GM23338 (cell line): Measurements from ENCODE around the gene LYL1. TPM values are rescaled to one million over a fixed set of nuclear protein-coding genes. Genes with fewer than 3 reads are reported as not detected.

Experiments used
- ATAC-seq: fragments of 200-7000 bp; cut with Tn5 transposase; 3 replicates; pipeline ENCODE4 v1.9.1; 2020
- DNase-seq: peaks from one replicate; pipeline ENCODE4 v3.0.0-alpha.2; 2015; ENCODE audit warnings: low spot score
- H2AFZ ChIP-seq: fragments of 200-600 bp; sonication (generic); 2 replicates; pipeline ENCODE4 v1.8.0; 2016; ENCODE audit warnings: antibody characterized with exemption, mild to moderate bottlenecking, moderate library complexity
- H3F3A ChIP-seq: fragments of 200-600 bp; sonication (generic); replicated peaks from 2 replicates; pipeline ENCODE4 v1.8.0; 2017; ENCODE audit warnings: antibody characterized with exemption, mixed run types, low read depth
- H3K27ac ChIP-seq: fragments of 200-600 bp; sonication (generic); 2 replicates; pipeline ENCODE4 v1.6.1; 2016; ENCODE audit warnings: low read depth
- H3K27me3 ChIP-seq: fragments of 200-600 bp; sonication (generic); 2 replicates; pipeline ENCODE4 v1.8.0; 2016; ENCODE audit warnings: mild to moderate bottlenecking, mixed run types, moderate library complexity; ENCODE audit not compliant: insufficient read depth
- H3K36me3 ChIP-seq: fragments of 200-600 bp; sonication (generic); 2 replicates; pipeline ENCODE4 v1.8.0; 2016; ENCODE audit warnings: mild to moderate bottlenecking; ENCODE audit not compliant: insufficient read depth
- H3K4me1 ChIP-seq: fragments of 200-600 bp; sonication (generic); 2 replicates; pipeline ENCODE4 v1.8.0; 2016; ENCODE audit warnings: mild to moderate bottlenecking, moderate library complexity; ENCODE audit not compliant: insufficient read depth
- H3K4me2 ChIP-seq: fragments of 200-600 bp; sonication (generic); 2 replicates; pipeline ENCODE4 v1.7.1; 2017; ENCODE audit warnings: mixed run types
- H3K4me3 ChIP-seq: fragments of 200-600 bp; sonication (generic); 2 replicates; pipeline ENCODE4 v1.6.1; 2016; ENCODE audit warnings: mixed run types
- H3K79me2 ChIP-seq: fragments of 200-600 bp; sonication (generic); replicated peaks from 2 replicates; pipeline ENCODE4 v1.8.0; 2017; ENCODE audit warnings: mild to moderate bottlenecking; ENCODE audit not compliant: insufficient read depth
- H3K9me2 ChIP-seq: fragments of 200-600 bp; sonication (generic); 2 replicates; pipeline ENCODE4 v1.8.0; 2017; ENCODE audit not compliant: insufficient read depth
- H4K20me1 ChIP-seq: fragments of 200-600 bp; sonication (generic); replicated peaks from 2 replicates; pipeline ENCODE4 v1.8.0; 2017; ENCODE audit warnings: mild to moderate bottlenecking; ENCODE audit not compliant: insufficient read depth
- H3K27ac Mint-ChIP-seq: 2 replicates; pipeline ENCODE4 v1.8.0; 2020; ENCODE audit warnings: inconsistent platforms, mild to moderate bottlenecking, moderate library complexity, mixed read lengths
- H3K27me3 Mint-ChIP-seq: 3 replicates; pipeline ENCODE4 v1.8.0; 2022; ENCODE audit warnings: low read depth, mild to moderate bottlenecking, moderate library complexity, mixed read lengths, inconsistent platforms; ENCODE audit not compliant: insufficient read depth, poor library complexity
- H3K36me3 Mint-ChIP-seq: 3 replicates; pipeline ENCODE4 v1.8.0; 2021; ENCODE audit warnings: low read depth, mild to moderate bottlenecking, inconsistent platforms, moderate library complexity, mixed read lengths
- H3K4me1 Mint-ChIP-seq: 3 replicates; pipeline ENCODE4 v1.8.0; 2020; ENCODE audit warnings: mild to moderate bottlenecking, inconsistent platforms, mixed read lengths
- H3K4me3 Mint-ChIP-seq: 3 replicates; pipeline ENCODE4 v1.8.0; 2021; ENCODE audit warnings: moderate library complexity, mild to moderate bottlenecking, inconsistent platforms, mixed read lengths
- H3K9me3 Mint-ChIP-seq: 3 replicates; pipeline ENCODE4 v1.8.0; 2020; ENCODE audit warnings: moderate library complexity, mild to moderate bottlenecking, inconsistent platforms, mixed read lengths
- CREB1 ChIP-seq: fragments of 250-450 bp; sonication (Bioruptor Pico); IDR thresholded peaks from 2 replicates; pipeline ENCODE4 v1.5.0; 2020; ENCODE audit warnings: low read depth, mild to moderate bottlenecking, moderate library complexity
- CTCF ChIP-seq, 2 experiments: fragments of 200-600 bp in 1 of 2; sonication (generic) in 1 of 2; conservative IDR thresholded peaks; 2 replicates each; pipeline versions ENCODE4 v1.5.1 to v1.6.1; 2016 to 2017; ENCODE audit warnings: antibody characterized with exemption in 2 of 2, low read depth in 2 of 2, mild to moderate bottlenecking in 2 of 2, moderate library complexity in 1 of 2
- ETS1 ChIP-seq: IDR thresholded peaks from 2 replicates; pipeline ENCODE4 v1.6.1; 2016; ENCODE audit warnings: antibody characterized with exemption
- EZH2 ChIP-seq: fragments of 200-600 bp; sonication (generic); IDR thresholded peaks from one replicate; pipeline ENCODE4 v1.8.0; 2017; ENCODE audit warnings: antibody characterized with exemption, mild to moderate bottlenecking, low read depth; ENCODE audit not compliant: unreplicated experiment
- EZH2phosphoT487 ChIP-seq: fragments of 200-600 bp; sonication (generic); IDR thresholded peaks from one replicate; pipeline ENCODE4 v1.8.1; 2018; ENCODE audit warnings: antibody characterized with exemption; ENCODE audit not compliant: unreplicated experiment
- JUNB ChIP-seq: IDR thresholded peaks from one replicate; pipeline ENCODE4 v1.6.1; 2016; ENCODE audit warnings: antibody characterized with exemption; ENCODE audit not compliant: unreplicated experiment
- NANOG ChIP-seq: IDR thresholded peaks from 2 replicates; pipeline ENCODE4 v1.6.1; 2016; ENCODE audit warnings: antibody characterized with exemption, borderline replicate concordance
- POLR2AphosphoS5 ChIP-seq: IDR thresholded peaks from 2 replicates; pipeline ENCODE4 v1.6.1; 2016; ENCODE audit warnings: antibody characterized with exemption, low read depth
- REST ChIP-seq: IDR thresholded peaks from one replicate; pipeline ENCODE4 v1.6.1; 2018; ENCODE audit warnings: antibody characterized with exemption; ENCODE audit not compliant: unreplicated experiment
- STAT1 ChIP-seq: IDR thresholded peaks from one replicate; pipeline ENCODE4 v1.6.1; 2016; ENCODE audit warnings: antibody characterized with exemption; ENCODE audit not compliant: unreplicated experiment
- ZNF114 ChIP-seq: fragments of 250-450 bp; sonication (Bioruptor Pico); IDR thresholded peaks from 2 replicates; pipeline ENCODE4 v1.5.0; 2020; ENCODE audit warnings: mild to moderate bottlenecking, moderate library complexity
- ZNF331 ChIP-seq: fragments of 250-450 bp; sonication (Bioruptor Pico); IDR thresholded peaks from 2 replicates; pipeline ENCODE4 v1.5.0; 2020; ENCODE audit warnings: low read depth, mild to moderate bottlenecking, moderate library complexity
- ZNF462 ChIP-seq: fragments of 250-450 bp; sonication (Bioruptor Pico); IDR thresholded peaks from 2 replicates; pipeline ENCODE4 v1.5.0; 2020; ENCODE audit warnings: mild to moderate bottlenecking, moderate library complexity
- polyA plus RNA-seq: library from polyadenylated mRNA; unstranded; fragments of >200 nt; fragmentation: Nextera tagmentation; extraction: Ambion mirVana; gene quantifications from 2 replicates; pipeline ENCODE4 v1.2.1, GENCODE V29; 2016
- total RNA-seq: library from RNA; depleted of rRNA; stranded (reverse); fragments of >200 nt; shearing (Covaris generic); gene quantifications from 2 replicates; pipeline ENCODE4 v1.2.3, GENCODE V29; 2014

Gene LYL1
- total and polyA plus RNA-seq, 2 experiments from 2014 or later: 1.2 to 2.2 TPM

- Histone ChIP-seq H3K27ac (peak overlapping the region; percentile 100), H3F3A (peaks cover 26% of the 10 kb centered on the region), H3K4me1 (peaks cover 7% of the 10 kb centered on the region), H3K79me2 (peaks cover 44% of the 10 kb centered on the region), H3K36me3 (peaks cover 7% of the 10 kb centered on the region; the same call in 1 of the 2 replicates), H2AFZ (no peak overlapping the region), H3K4me2 (peak overlapping the region; percentile 99), H3K4me3 (peak overlapping the region; percentile 100), H3K27me3 (no peaks in the 10 kb centered on the region), H4K20me1 (peaks cover 8% of the 10 kb centered on the region), H3K9me2 (no peaks in the 10 kb centered on the region)
- peak; percentile 32 for ATAC-seq
- TF ChIP-seq ZNF331 (no peak), POLR2AphosphoS5 (peak; percentile 94), CREB1 (CRISPR knock-in tag) (peak; percentile 71), STAT1 (no peak), EZH2 (no peak), JUNB (no peak), ETS1 (peak; percentile 68; the same call in 1 of the 2 replicates), ZNF462 (CRISPR knock-in tag) (no peak), CTCF (conservative IDR thresholded peaks at IDR 0.05; ENCODE audit: low read depth in 2 of 2) (peak in 1 of 2 experiments; percentile 13; a peak in 1 of 4 replicates), EZH2phosphoT487 (no peak), ZNF114 (CRISPR knock-in tag) (no peak), REST (peak; percentile 20), NANOG (no peak)
- H3K36me3 Mint-ChIP-seq: peaks cover 34% of the 10 kb centered on the region
- peak overlapping the region; percentile 100 for H3K27ac Mint-ChIP-seq
- H3K9me3 Mint-ChIP-seq: peaks cover 23% of the 10 kb centered on the region
- DNase-seq: peak; percentile 98
- H3K4me3 Mint-ChIP-seq: peak overlapping the region; percentile 99
- H3K27me3 Mint-ChIP-seq: peaks cover 55% of the 10 kb centered on the region
- H3K4me1 Mint-ChIP-seq: peaks cover 20% of the 10 kb centered on the region
Measured at GRCh38 chr19:13151605-13152355, 49.1 kb upstream of the LYL1 start.
